MM.1S (cell line): ENCODE data around the gene AP4S1.

Experiments
- CTCF ChIP-seq: fragments of 300-600 bp; sonication (generic); IDR thresholded peaks from 2 replicates; pipeline ENCODE4 v1.5.1; 2016; ENCODE audit warnings: antibody characterized with exemption, low read length, mixed read lengths
- EZH2 ChIP-seq: fragments of 300-600 bp; sonication (generic); optimal IDR thresholded peaks from 2 replicates; pipeline ENCODE3; 2017; ENCODE audit warnings: low read depth, mild to moderate bottlenecking, antibody characterized with exemption, low read length, mixed read lengths

- TF ChIP-seq CTCF (no peak), EZH2 (no peak)
Observed at GRCh38 chr14:31051511-31051910, 26.1 kb downstream of the AP4S1 start.
